OCI-LY1 (cell line): Measurements from ENCODE around the gene S1PR1.

Experiments
- CTCF ChIP-seq: fragments of 200-600 bp; sonication (generic), shearing (Covaris generic); IDR thresholded peaks from 2 replicates; pipeline ENCODE4 v1.5.1; 2017; ENCODE audit warnings: mild to moderate bottlenecking, antibody characterized with exemption, low read length, moderate library complexity, mixed read lengths
- EZH2 ChIP-seq: fragments of 200-600 bp; sonication (generic), shearing (Covaris generic); IDR thresholded peaks from 2 replicates; pipeline ENCODE4 v1.8.0; 2017; ENCODE audit warnings: borderline replicate concordance, mixed run types, mild to moderate bottlenecking, antibody characterized with exemption, low read length, moderate library complexity, mixed read lengths

GRCh38 chr1:101290119-101290921, 53.5 kb downstream of the S1PR1 start:
- TF ChIP-seq CTCF (no peak), EZH2 (no peak)
